Ishikawa (cell line): ENCODE measurements around the gene PLIN5.

Experiments
- CEBPB ChIP-seq: IDR thresholded peaks from 2 replicates; pipeline ENCODE4 v1.6.1; 2012
- CREB1 ChIP-seq: IDR thresholded peaks from 2 replicates; pipeline ENCODE4 v1.6.1; 2012; ENCODE audit warnings: low read depth
- EGR1 ChIP-seq: IDR thresholded peaks from 2 replicates; pipeline ENCODE4 v1.6.1; 2012
- EP300 ChIP-seq: IDR thresholded peaks from 2 replicates; pipeline ENCODE4 v1.6.1; 2012; ENCODE audit warnings: borderline replicate concordance
- FOXM1 ChIP-seq: IDR thresholded peaks from 2 replicates; pipeline ENCODE4 v1.6.1; 2012; ENCODE audit warnings: low read depth, borderline replicate concordance
- MAX ChIP-seq: IDR thresholded peaks from 2 replicates; pipeline ENCODE4 v1.6.1; 2012
- NFIC ChIP-seq: IDR thresholded peaks from 2 replicates; pipeline ENCODE4 v1.6.1; 2012
- RAD21 ChIP-seq: IDR thresholded peaks from 2 replicates; pipeline ENCODE4 v1.6.1; 2012; ENCODE audit warnings: low read depth
- REST ChIP-seq: IDR thresholded peaks from 2 replicates; pipeline ENCODE4 v1.6.1; 2012; ENCODE audit warnings: low read depth, mild to moderate bottlenecking
- TAF1 ChIP-seq: IDR thresholded peaks from 2 replicates; pipeline ENCODE4 v1.6.1; 2012; ENCODE audit warnings: low read depth, mild to moderate bottlenecking
- TCF12 ChIP-seq: IDR thresholded peaks from 2 replicates; pipeline ENCODE4 v1.6.1; 2012; ENCODE audit warnings: low read depth
- TEAD4 ChIP-seq: IDR thresholded peaks from 2 replicates; pipeline ENCODE4 v1.6.1; 2012
- USF1 ChIP-seq: IDR thresholded peaks from 2 replicates; pipeline ENCODE4 v1.6.1; 2012
- YY1 ChIP-seq: IDR thresholded peaks from 2 replicates; pipeline ENCODE4 v1.6.1; 2012; ENCODE audit warnings: low read depth
- ZBTB7A ChIP-seq: IDR thresholded peaks from 2 replicates; pipeline ENCODE4 v1.6.1; 2012; ENCODE audit warnings: low read depth

The PLIN5 gene

GRCh38 chr19:4523306-4524110, 11.5 kb downstream of the PLIN5 start:
- TF ChIP-seq YY1 (no peak), ZBTB7A (no peak), FOXM1 (no peak), REST (no peak), RAD21 (peak; percentile 65), USF1 (no peak), TCF12 (no peak), CREB1 (no peak), TEAD4 (no peak), CEBPB (no peak), NFIC (peak; percentile 47), TAF1 (no peak), EGR1 (no peak), EP300 (no peak), MAX (no peak)

- no peak for TF ChIP-seq TEAD4
- TF ChIP-seq NFIC = no peak
- no peak for TF ChIP-seq CEBPB
- no peak for TF ChIP-seq FOXM1
- no peak for TF ChIP-seq ZBTB7A
- TF ChIP-seq TAF1 = no peak
Observed at GRCh38 chr19:4522291-4523002, 12.6 kb downstream of the PLIN5 start.

- TF ChIP-seq MAX = no peak
- no peak for TF ChIP-seq CEBPB
- TF ChIP-seq TAF1 = no peak
- TF ChIP-seq EGR1 = no peak
- TF ChIP-seq RAD21 = no peak
- no peak for TF ChIP-seq FOXM1
- TF ChIP-seq TCF12 = no peak
Observed at GRCh38 chr19:4521888-4522242, 13.2 kb downstream of the PLIN5 start.

GRCh38 chr19:4521170-4521887, 13.7 kb downstream of the PLIN5 start:
- no peak for TF ChIP-seq REST
- TF ChIP-seq TAF1 = no peak
- TF ChIP-seq YY1 = no peak
- no peak for TF ChIP-seq EGR1
- TF ChIP-seq CREB1 = no peak
- no peak for TF ChIP-seq RAD21
- no peak for TF ChIP-seq MAX
- TF ChIP-seq ZBTB7A = no peak
- no peak for TF ChIP-seq TCF12
- TF ChIP-seq NFIC = no peak
- no peak for TF ChIP-seq CEBPB
- TF ChIP-seq USF1 = no peak
- no peak for TF ChIP-seq TEAD4
- no peak for TF ChIP-seq FOXM1
- TF ChIP-seq EP300 = no peak
